ENCODE data around the gene RCCD1. TPM values are rescaled to one million over a fixed set of nuclear protein-coding genes. Genes with fewer than 3 reads are reported as not detected.

Gene RCCD1
- total and polyA plus RNA-seq, 2 donors (not counting 1 experiment from before 2014, with no cell fraction given), result 11.0 to 20.5 TPM

DNA sequence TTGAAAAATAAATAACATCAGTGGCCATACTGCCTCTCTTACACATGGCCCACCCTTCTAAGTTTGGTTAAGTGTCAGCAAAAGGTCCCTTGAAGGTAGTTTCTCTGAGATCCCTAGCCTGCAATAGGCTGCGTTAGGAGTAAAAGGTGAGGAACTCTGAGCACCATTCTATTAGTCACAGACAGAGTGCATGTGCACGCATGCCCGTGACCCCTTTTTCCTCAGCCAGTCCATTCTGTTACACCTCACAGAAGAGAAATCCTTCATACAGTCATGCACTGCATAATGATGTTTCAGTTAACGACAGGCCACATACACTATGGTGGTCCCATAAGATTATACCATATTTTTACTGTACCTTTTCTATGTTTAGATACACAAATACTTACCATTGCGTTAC, 12.5 kb downstream of the RCCD1 start:
- H2AFZ ChIP-seq (ENCODE audit: insufficient read depth, low read depth, low read length, poor library complexity, severe bottlenecking), result no peak overlapping the region
- DNase-seq (no peak), ATAC-seq (ENCODE audit: low read depth) (no peak)
- no peak overlapping the region for H3K9ac ChIP-seq (ENCODE audit: low read length)
- peaks cover 0 to 24% of the 10 kb centered on the region in 2 experiments for H3K36me3 ChIP-seq (replicated peaks in 1 of 2; ENCODE audit: control extremely low read depth in 1 of 2, control insufficient read depth in 1 of 2, extremely low read depth in 1 of 2, insufficient read depth in 2 of 2, low read length in 1 of 2)
- H3K4me3 Mint-ChIP-seq, result no peak overlapping the region
- CTCF ChIA-PET, result interaction anchor here (1.7 kb wide), 1 partner anchor 13 kb away, joined by 7 read pairs; the partner anchor contains the start of gene RCCD1
- no peaks in the 10 kb centered on the region for H3K9me3 ChIP-seq (ENCODE audit: control extremely low read depth in 1 of 3, control insufficient read depth in 2 of 3, insufficient read depth in 1 of 3, low read length in 2 of 3)
- WGBS (ENCODE audit: insufficient coverage), result 100% methylated on average over 4 of the region's 5 CpGs
- H3K4me3 ChIP-seq (ENCODE audit: control extremely low read depth in 1 of 5, extremely low read depth in 1 of 5, insufficient read depth in 1 of 5, low read depth in 2 of 5, low read length in 4 of 5), result no peak overlapping the region
- no peak for TF ChIP-seq EZH2 (IDR thresholded peaks at IDR 0.05; ENCODE audit: borderline replicate concordance, insufficient read depth, low read depth, low read length, poor library complexity, severe bottlenecking)
- TF ChIP-seq, protein P1, sequence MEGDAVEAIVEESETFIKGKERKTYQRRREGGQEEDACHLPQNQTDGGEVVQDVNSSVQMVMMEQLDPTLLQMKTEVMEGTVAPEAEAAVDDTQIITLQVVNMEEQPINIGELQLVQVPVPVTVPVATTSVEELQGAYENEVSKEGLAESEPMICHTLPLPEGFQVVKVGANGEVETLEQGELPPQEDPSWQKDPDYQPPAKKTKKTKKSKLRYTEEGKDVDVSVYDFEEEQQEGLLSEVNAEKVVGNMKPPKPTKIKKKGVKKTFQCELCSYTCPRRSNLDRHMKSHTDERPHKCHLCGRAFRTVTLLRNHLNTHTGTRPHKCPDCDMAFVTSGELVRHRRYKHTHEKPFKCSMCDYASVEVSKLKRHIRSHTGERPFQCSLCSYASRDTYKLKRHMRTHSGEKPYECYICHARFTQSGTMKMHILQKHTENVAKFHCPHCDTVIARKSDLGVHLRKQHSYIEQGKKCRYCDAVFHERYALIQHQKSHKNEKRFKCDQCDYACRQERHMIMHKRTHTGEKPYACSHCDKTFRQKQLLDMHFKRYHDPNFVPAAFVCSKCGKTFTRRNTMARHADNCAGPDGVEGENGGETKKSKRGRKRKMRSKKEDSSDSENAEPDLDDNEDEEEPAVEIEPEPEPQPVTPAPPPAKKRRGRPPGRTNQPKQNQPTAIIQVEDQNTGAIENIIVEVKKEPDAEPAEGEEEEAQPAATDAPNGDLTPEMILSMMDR (IDR thresholded peaks at IDR 0.05), result no peak
- no peaks in the 10 kb centered on the region for H3K9me3 Mint-ChIP-seq (ENCODE audit: insufficient read depth)
- no peaks in the 10 kb centered on the region for H3K27me3 Mint-ChIP-seq
- no peak overlapping the region for H3K27ac Mint-ChIP-seq
- H3K4me1 Mint-ChIP-seq, result no peaks in the 10 kb centered on the region
- no peaks in the 10 kb centered on the region for H3K27me3 ChIP-seq (replicated peaks in 1 of 4; ENCODE audit: control extremely low read depth in 1 of 4, control insufficient read depth in 3 of 4, insufficient read depth in 4 of 4, low read length in 3 of 4)
- H3K4me1 ChIP-seq (ENCODE audit: control insufficient read depth in 2 of 2, insufficient read depth in 2 of 2, low read length in 2 of 2), result no peaks in the 10 kb centered on the region
- intact Hi-C loops (cut with micrococcal nuclease), result no loop called here
- POLR2A ChIA-PET, result no interaction called here
- no peaks in the 10 kb centered on the region for H4K20me1 ChIP-seq (ENCODE audit: control insufficient read depth, insufficient read depth, low read length, poor library complexity, severe bottlenecking)
- H3K27ac ChIP-seq (ENCODE audit: low read length in 2 of 2), result no peak overlapping the region
- no peaks in the 10 kb centered on the region for H3K79me2 ChIP-seq (ENCODE audit: control insufficient read depth, insufficient read depth, low read length)
- no peak overlapping the region for H3K4me2 ChIP-seq (replicated peaks; ENCODE audit: low read depth, low read length, poor library complexity, severe bottlenecking)

DNA sequence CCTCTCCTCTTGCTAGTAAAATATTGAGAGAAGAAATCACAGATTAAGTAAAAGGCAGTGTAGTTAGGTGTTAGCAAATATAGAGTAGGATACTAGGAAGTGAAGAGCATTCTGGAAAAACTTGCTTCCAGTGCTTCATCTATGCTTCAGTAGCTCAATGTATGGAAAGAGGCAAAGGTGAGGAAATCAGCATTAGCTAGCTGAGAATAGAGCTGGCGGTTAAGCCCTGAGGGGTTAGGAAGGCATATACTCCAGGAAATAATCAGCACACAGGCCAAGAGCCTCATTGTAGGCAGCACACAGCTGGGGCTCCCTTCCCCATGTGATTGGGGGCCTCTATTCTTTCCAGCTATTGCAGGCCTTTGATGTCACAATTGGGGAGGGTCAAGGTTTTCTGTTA, 13.8 kb downstream of the RCCD1 start:
- Histone ChIP-seq H4K20me1 (ENCODE audit: control insufficient read depth, insufficient read depth, low read length, poor library complexity, severe bottlenecking) (no peaks in the 10 kb centered on the region), H3K27me3 (replicated peaks in 1 of 4; ENCODE audit: control extremely low read depth in 1 of 4, control insufficient read depth in 3 of 4, insufficient read depth in 4 of 4, low read length in 3 of 4) (no peaks in the 10 kb centered on the region), H2AFZ (ENCODE audit: insufficient read depth, low read depth, low read length, poor library complexity, severe bottlenecking) (no peak overlapping the region), H3K79me2 (ENCODE audit: control insufficient read depth, insufficient read depth, low read length) (no peaks in the 10 kb centered on the region), H3K9me3 (ENCODE audit: control extremely low read depth in 1 of 3, control insufficient read depth in 2 of 3, insufficient read depth in 1 of 3, low read length in 2 of 3) (no peaks in the 10 kb centered on the region), H3K4me3 (ENCODE audit: control extremely low read depth in 1 of 5, extremely low read depth in 1 of 5, insufficient read depth in 1 of 5, low read depth in 2 of 5, low read length in 4 of 5) (no peak overlapping the region), H3K9ac (ENCODE audit: low read length) (no peak overlapping the region), H3K27ac (ENCODE audit: low read length in 2 of 2) (no peak overlapping the region), H3K4me2 (replicated peaks; ENCODE audit: low read depth, low read length, poor library complexity, severe bottlenecking) (no peak overlapping the region), H3K4me1 (ENCODE audit: control insufficient read depth in 2 of 2, insufficient read depth in 2 of 2, low read length in 2 of 2) (no peaks in the 10 kb centered on the region), H3K36me3 (replicated peaks in 1 of 2; ENCODE audit: control extremely low read depth in 1 of 2, control insufficient read depth in 1 of 2, extremely low read depth in 1 of 2, insufficient read depth in 2 of 2, low read length in 1 of 2) (peaks cover 0 to 17% of the 10 kb centered on the region in 2 experiments)
- intact Hi-C loops (cut with micrococcal nuclease), result no loop called here
- CTCF ChIA-PET, result interaction anchor here (1.0 to 1.8 kb wide), 2 partner anchors 12 to 13 kb away, joined by 4 to 8 read pairs; no protein-coding TSS in a partner anchor
- no peak overlapping the region for H3K4me3 Mint-ChIP-seq
- H3K9me3 Mint-ChIP-seq (ENCODE audit: insufficient read depth), result no peaks in the 10 kb centered on the region
- ATAC-seq (ENCODE audit: low read depth) (no peak), DNase-seq (no peak)
- H3K27me3 Mint-ChIP-seq, result no peaks in the 10 kb centered on the region
- no peaks in the 10 kb centered on the region for H3K4me1 Mint-ChIP-seq
- 100% methylated on average over 1 of the region's 1 CpG for WGBS (ENCODE audit: insufficient coverage)
- POLR2A ChIA-PET, result no interaction called here
- TF ChIP-seq EZH2 (IDR thresholded peaks at IDR 0.05; ENCODE audit: borderline replicate concordance, insufficient read depth, low read depth, low read length, poor library complexity, severe bottlenecking), result no peak
- TF ChIP-seq, protein P1 (IDR thresholded peaks at IDR 0.05), result no peak
- no peak overlapping the region for H3K27ac Mint-ChIP-seq
